Measurements from ENCODE around the gene SNX33.

DNA sequence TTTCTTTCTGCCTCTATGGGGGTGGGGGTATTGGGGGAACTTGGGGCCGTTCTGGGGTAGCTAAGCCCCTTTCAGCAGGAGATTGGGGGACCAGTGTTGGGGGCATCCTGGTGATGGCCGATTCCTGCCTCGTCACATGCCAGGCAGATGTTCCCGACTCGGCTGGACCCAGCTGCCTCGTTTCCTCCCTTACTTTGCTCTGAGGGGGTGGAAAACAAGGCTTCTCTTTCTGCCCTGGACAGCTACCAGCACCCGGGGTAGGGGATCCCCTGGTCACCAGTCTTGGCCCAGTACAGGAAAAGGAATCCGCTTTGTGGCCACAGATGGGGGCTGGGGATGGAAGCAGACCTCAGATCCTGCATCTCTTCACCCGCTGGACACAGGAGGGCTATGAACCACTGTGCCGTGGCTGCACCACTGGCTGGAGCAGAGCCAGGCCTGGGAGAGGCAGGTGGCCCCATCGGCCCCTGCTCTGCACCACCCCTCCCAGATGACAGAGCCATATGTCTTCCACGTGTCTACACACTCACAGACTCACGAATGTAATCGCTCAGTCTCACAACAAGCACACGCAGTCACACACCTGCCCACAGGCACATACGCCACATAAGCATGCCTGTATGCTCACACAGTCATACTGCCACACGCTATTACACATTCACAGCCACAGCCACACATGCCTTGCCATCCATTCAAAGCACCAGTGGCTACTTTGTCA lies 12.4 kb downstream of the SNX33 start:
- TF ChIP-seq, protein P1, sequence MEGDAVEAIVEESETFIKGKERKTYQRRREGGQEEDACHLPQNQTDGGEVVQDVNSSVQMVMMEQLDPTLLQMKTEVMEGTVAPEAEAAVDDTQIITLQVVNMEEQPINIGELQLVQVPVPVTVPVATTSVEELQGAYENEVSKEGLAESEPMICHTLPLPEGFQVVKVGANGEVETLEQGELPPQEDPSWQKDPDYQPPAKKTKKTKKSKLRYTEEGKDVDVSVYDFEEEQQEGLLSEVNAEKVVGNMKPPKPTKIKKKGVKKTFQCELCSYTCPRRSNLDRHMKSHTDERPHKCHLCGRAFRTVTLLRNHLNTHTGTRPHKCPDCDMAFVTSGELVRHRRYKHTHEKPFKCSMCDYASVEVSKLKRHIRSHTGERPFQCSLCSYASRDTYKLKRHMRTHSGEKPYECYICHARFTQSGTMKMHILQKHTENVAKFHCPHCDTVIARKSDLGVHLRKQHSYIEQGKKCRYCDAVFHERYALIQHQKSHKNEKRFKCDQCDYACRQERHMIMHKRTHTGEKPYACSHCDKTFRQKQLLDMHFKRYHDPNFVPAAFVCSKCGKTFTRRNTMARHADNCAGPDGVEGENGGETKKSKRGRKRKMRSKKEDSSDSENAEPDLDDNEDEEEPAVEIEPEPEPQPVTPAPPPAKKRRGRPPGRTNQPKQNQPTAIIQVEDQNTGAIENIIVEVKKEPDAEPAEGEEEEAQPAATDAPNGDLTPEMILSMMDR (conservative IDR thresholded peaks at IDR 0.05; ENCODE audit: low read length), result no peak
- no peak for TF ChIP-seq EZH2phosphoT487 (IDR thresholded peaks at IDR 0.05; ENCODE audit: borderline replicate concordance)

Measured in Loucy (cell line).